RWPE2 (cell line): Measurements from ENCODE around the gene GOLGA7B.

ENCODE experiments used
- ATAC-seq: fragments of 200-7000 bp; cut with Tn5 transposase; 3 replicates; pipeline ENCODE4 v1.9.1; 2021; ENCODE audit warnings: low read depth
- DNase-seq: peaks from one replicate; pipeline ENCODE4 v3.0.0-alpha.2; 2020; ENCODE audit warnings: low spot score
- H3K27ac ChIP-seq: fragments of 450-650 bp; 2 replicates; pipeline ENCODE4 v1.5.1; 2017; ENCODE audit warnings: mild to moderate bottlenecking; ENCODE audit not compliant: poor library complexity, severe bottlenecking
- H3K27me3 ChIP-seq: fragments of 250-450 bp; sonication (Bioruptor Pico); 2 replicates; pipeline ENCODE4 v1.5.1; 2021; ENCODE audit warnings: mild to moderate bottlenecking, moderate library complexity; ENCODE audit not compliant: insufficient read depth, poor library complexity, severe bottlenecking
- H3K36me3 ChIP-seq: fragments of 250-450 bp; sonication (Bioruptor Pico); 2 replicates; pipeline ENCODE4 v1.5.1; 2020; ENCODE audit warnings: low read depth, mild to moderate bottlenecking, moderate library complexity
- H3K4me1 ChIP-seq: fragments of 250-450 bp; sonication (Bioruptor Pico); 2 replicates; pipeline ENCODE4 v1.5.1; 2021; ENCODE audit warnings: mild to moderate bottlenecking, moderate library complexity; ENCODE audit not compliant: insufficient read depth, poor library complexity, severe bottlenecking
- H3K4me3 ChIP-seq: fragments of 250-450 bp; sonication (Bioruptor Pico); 2 replicates; pipeline ENCODE4 v1.5.1; 2021; ENCODE audit warnings: mild to moderate bottlenecking, moderate library complexity; ENCODE audit not compliant: severe bottlenecking
- H3K9me3 ChIP-seq: fragments of 250-450 bp; sonication (Bioruptor Pico); 2 replicates; pipeline ENCODE4 v1.5.1; 2021; ENCODE audit warnings: mild to moderate bottlenecking, moderate library complexity; ENCODE audit not compliant: severe bottlenecking
- CTCF ChIP-seq: fragments of 450-650 bp; IDR thresholded peaks from one replicate; pipeline ENCODE4 v1.5.1; 2017; ENCODE audit warnings: mild to moderate bottlenecking, moderate library complexity; ENCODE audit not compliant: poor library complexity, severe bottlenecking

GOLGA7B gene

DNA sequence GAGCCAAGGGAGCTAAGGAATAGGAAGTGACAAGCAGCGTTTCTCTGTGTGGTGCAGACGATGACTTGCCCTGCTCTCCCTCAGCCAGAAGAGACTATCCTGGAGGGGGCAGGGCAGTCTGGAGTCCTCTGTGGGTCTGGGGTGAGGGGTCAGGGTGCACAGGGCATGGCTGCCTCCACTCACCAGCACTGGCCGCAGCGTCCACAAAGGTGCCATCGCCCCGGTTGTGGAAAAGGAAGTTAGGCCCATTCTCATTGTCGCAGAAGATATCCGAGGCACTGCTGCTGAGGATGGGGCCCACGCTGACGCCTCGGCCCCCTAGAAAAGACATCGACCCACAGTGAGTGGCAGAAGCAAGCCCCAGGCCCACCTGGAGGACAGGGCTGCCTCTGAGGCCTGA lies 58.2 kb downstream of the GOLGA7B start:
- Histone ChIP-seq H3K36me3 (no peaks in the 10 kb centered on the region), H3K9me3 (no peaks in the 10 kb centered on the region), H3K27ac (no peak overlapping the region), H3K27me3 (peaks cover 10% of the 10 kb centered on the region), H3K4me3 (no peak overlapping the region), H3K4me1 (no peaks in the 10 kb centered on the region)
- ATAC-seq (no peak), DNase-seq (no peak)
- TF ChIP-seq CTCF = no peak

GRCh38 chr10:97910661-97911060 lies 61.0 kb downstream of the GOLGA7B start:
- Histone ChIP-seq H3K4me3 (no peak overlapping the region), H3K36me3 (no peaks in the 10 kb centered on the region), H3K4me1 (no peaks in the 10 kb centered on the region), H3K9me3 (no peaks in the 10 kb centered on the region), H3K27ac (no peak overlapping the region), H3K27me3 (peaks cover 17% of the 10 kb centered on the region)
- TF ChIP-seq CTCF = no peak
- ATAC-seq (no peak), DNase-seq (no peak)

DNA sequence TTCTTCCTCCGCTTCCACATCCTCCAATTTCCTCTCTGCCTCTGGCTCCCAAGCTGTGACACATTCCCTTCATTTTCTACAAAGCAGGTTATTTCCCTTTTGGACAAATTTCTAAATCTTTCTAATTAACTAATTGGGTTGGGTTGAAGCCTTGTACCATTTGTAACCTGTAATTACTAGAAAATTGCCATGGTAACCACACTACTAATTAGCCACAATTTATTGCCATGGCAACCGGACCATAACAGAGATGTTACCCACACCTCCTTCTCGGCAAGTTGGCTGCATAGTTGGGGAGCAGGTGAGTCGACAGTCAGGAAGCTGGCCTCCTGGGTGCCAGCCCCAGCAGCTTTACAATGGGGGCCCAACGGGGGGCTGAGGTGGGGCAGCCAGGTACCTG lies 61.6 kb downstream of the GOLGA7B start:
- no peak overlapping the region for H3K4me3 ChIP-seq
- no peak for TF ChIP-seq CTCF
- H3K27me3 ChIP-seq = peaks cover 23% of the 10 kb centered on the region
- no peaks in the 10 kb centered on the region for H3K4me1 ChIP-seq
- no peak for DNase-seq
- no peaks in the 10 kb centered on the region for H3K36me3 ChIP-seq
- no peak for ATAC-seq
- H3K9me3 ChIP-seq = no peaks in the 10 kb centered on the region
- no peak overlapping the region for H3K27ac ChIP-seq

- TF ChIP-seq CTCF = no peak
- H3K27ac ChIP-seq = no peak overlapping the region
- ATAC-seq (no peak), DNase-seq (no peak)
- no peak overlapping the region for H3K4me3 ChIP-seq
- peaks cover 32% of the 10 kb centered on the region for H3K27me3 ChIP-seq
- H3K9me3 ChIP-seq = no peaks in the 10 kb centered on the region
- H3K36me3 ChIP-seq = no peaks in the 10 kb centered on the region
- no peaks in the 10 kb centered on the region for H3K4me1 ChIP-seq
Observed at GRCh38 chr10:97913193-97913592, 63.5 kb downstream of the GOLGA7B start.

- H3K4me3 ChIP-seq = no peak overlapping the region
- no peaks in the 10 kb centered on the region for H3K9me3 ChIP-seq
- H3K27ac ChIP-seq = no peak overlapping the region
- ATAC-seq = no peak
- DNase-seq = no peak
- no peaks in the 10 kb centered on the region for H3K36me3 ChIP-seq
- peaks cover 32% of the 10 kb centered on the region for H3K27me3 ChIP-seq
- H3K4me1 ChIP-seq = no peaks in the 10 kb centered on the region
- no peak for TF ChIP-seq CTCF
Observed at GRCh38 chr10:97913614-97914013, 64.0 kb downstream of the GOLGA7B start.
